K562 (cell line): ENCODE measurements around the gene TAS2R39. TPM values are rescaled to one million over a fixed set of nuclear protein-coding genes. Genes with fewer than 3 reads are reported as not detected.

Source experiments
- IRF9 ChIP-seq: fragments of 450-650 bp; IDR thresholded peaks from 2 replicates; pipeline ENCODE4 v1.6.1; 2016; ENCODE audit warnings: missing biosample characterization, missing genetic modification characterization
- SRSF7 ChIP-seq: fragments of 200-400 bp; formaldehyde crosslinking; optimal IDR thresholded peaks from 2 replicates; pipeline ENCODE3; 2017; ENCODE audit warnings: mild to moderate bottlenecking, low read depth, low read length
- polyA plus RNA-seq, 8 experiments: library from polyadenylated mRNA; depleted of rRNA in 4 of 8; stranded (reverse) in 5 of 8; unstranded in 3 of 8; fragments of >200 nt; fragmentation: Nextera tagmentation in 2 of 8; fragmentation: Illumina TruSeq in 1 of 8; extraction: Ambion mirVana in 2 of 8; extraction: Trizol in 1 of 8; gene quantifications; 2 replicates each; pipeline versions ENCODE4 v1.2.1 to v1.2.3, GENCODE V29; 2011 to 2014; ENCODE audit warnings: inconsistent platforms in 1 of 8, missing spikeins in 1 of 8
- small RNA-seq: library from RNA; depleted of rRNA; stranded (forward); fragments of <200 nt; gene quantifications from one replicate; pipeline ENCODE3, GENCODE V24; 2014
- total RNA-seq, 7 experiments: library from RNA; depleted of rRNA in 6 of 7; stranded (reverse); fragments of >200 nt in 6 of 7; fragmentation: Illumina TruSeq in 2 of 7; extraction: Trizol in 2 of 7; gene quantifications; 2 replicates each; pipeline versions ENCODE4 v1.2.1 to v1.2.3, GENCODE V29; 2011 to 2021; ENCODE audit warnings: low replicate concordance in 1 of 7

The TAS2R39 gene
- total and polyA plus RNA-seq, 9 of the 15 experiments (the other 6 are each of a cell fraction or from before 2014, with no cell fraction given), result not detected

- TF ChIP-seq SRSF7 (no peak), IRF9 (tag) (0 out of 2 replicates have a peak, but pooled peaks have one; percentile 42)
These were observed 47.6 kb downstream of the TAS2R39 start (continued) for GRCh38 chr7:143230602-143231457.

Small RNA genes within 50 kb of the gene (small RNA-seq; reads per million reads assigned to genes)
- not detected for gene AC073342.3

Other genes starting within 250 kb of the TAS2R39 start
Only the 7 nearest of the 14 such genes appear.
- gene OR6V1, start 131.1 kb upstream of the TAS2R39 start, total RNA-seq (2014; rRNA removed), result not detected in 2 replicates
- not detected in 2 replicates for gene OR6V1, start 131.1 kb upstream of the TAS2R39 start, total RNA-seq (2014; rRNA removed; fragmentation: Illumina TruSeq; extraction: Trizol)
- gene OR6V1, start 131.1 kb upstream of the TAS2R39 start, total RNA-seq (2015; rRNA removed; fragmentation: Illumina TruSeq; extraction: Trizol), result not detected in 2 replicates
- not detected in 2 replicates for gene OR6V1, start 131.1 kb upstream of the TAS2R39 start, total RNA-seq (2021)
- gene OR6V1, start 131.1 kb upstream of the TAS2R39 start, polyA plus RNA-seq (2011; rRNA removed), result not detected in 2 replicates
- not detected in 2 replicates for gene OR6V1, start 131.1 kb upstream of the TAS2R39 start, polyA plus RNA-seq (2014; fragmentation: Illumina TruSeq; extraction: Trizol)
- not detected for gene OR6V1, start 131.1 kb upstream of the TAS2R39 start, polyA plus RNA-seq (2014; fragmentation: Nextera tagmentation; extraction: Ambion mirVana)
- not detected in 2 replicates for gene OR6V1, start 131.1 kb upstream of the TAS2R39 start, polyA plus RNA-seq (2014; rRNA removed)
- not detected in 2 replicates for gene PIP, start 51.3 kb upstream of the TAS2R39 start, total RNA-seq (2014; rRNA removed)
- not detected in 2 replicates for gene PIP, start 51.3 kb upstream of the TAS2R39 start, total RNA-seq (2014; rRNA removed; fragmentation: Illumina TruSeq; extraction: Trizol)
- not detected in 2 replicates for gene PIP, start 51.3 kb upstream of the TAS2R39 start, total RNA-seq (2015; rRNA removed; fragmentation: Illumina TruSeq; extraction: Trizol)
- gene PIP, start 51.3 kb upstream of the TAS2R39 start, total RNA-seq (2021), result not detected in 2 replicates
- not detected in 2 replicates for gene PIP, start 51.3 kb upstream of the TAS2R39 start, polyA plus RNA-seq (2011; rRNA removed)
- gene PIP, start 51.3 kb upstream of the TAS2R39 start, polyA plus RNA-seq (2014; fragmentation: Illumina TruSeq; extraction: Trizol), result not detected in 2 replicates
- not detected for gene PIP, start 51.3 kb upstream of the TAS2R39 start, polyA plus RNA-seq (2014; fragmentation: Nextera tagmentation; extraction: Ambion mirVana)
- not detected in 2 replicates for gene PIP, start 51.3 kb upstream of the TAS2R39 start, polyA plus RNA-seq (2014; rRNA removed)
- gene TAS2R40, start 38.6 kb downstream of the TAS2R39 start, total RNA-seq (2014; rRNA removed), result not detected in 2 replicates
- not detected in 2 replicates for gene TAS2R40, start 38.6 kb downstream of the TAS2R39 start, total RNA-seq (2014; rRNA removed; fragmentation: Illumina TruSeq; extraction: Trizol)
- not detected in 2 replicates for gene TAS2R40, start 38.6 kb downstream of the TAS2R39 start, total RNA-seq (2015; rRNA removed; fragmentation: Illumina TruSeq; extraction: Trizol)
- not detected in 2 replicates for gene TAS2R40, start 38.6 kb downstream of the TAS2R39 start, total RNA-seq (2021)
- not detected in 2 replicates for gene TAS2R40, start 38.6 kb downstream of the TAS2R39 start, polyA plus RNA-seq (2011; rRNA removed)
- gene TAS2R40, start 38.6 kb downstream of the TAS2R39 start, polyA plus RNA-seq (2014; fragmentation: Illumina TruSeq; extraction: Trizol), result not detected in 2 replicates
- not detected for gene TAS2R40, start 38.6 kb downstream of the TAS2R39 start, polyA plus RNA-seq (2014; fragmentation: Nextera tagmentation; extraction: Ambion mirVana)
- gene TAS2R40, start 38.6 kb downstream of the TAS2R39 start, polyA plus RNA-seq (2014; rRNA removed), result not detected in 2 replicates
- 233 TPM in 2 replicates for gene GSTK1, start 80.0 kb downstream of the TAS2R39 start, total RNA-seq (2014; rRNA removed)
- gene GSTK1, start 80.0 kb downstream of the TAS2R39 start, total RNA-seq (2014; rRNA removed; fragmentation: Illumina TruSeq; extraction: Trizol), result 126 and 155 TPM in 2 replicates
- 178 and 183 TPM in 2 replicates for gene GSTK1, start 80.0 kb downstream of the TAS2R39 start, total RNA-seq (2015; rRNA removed; fragmentation: Illumina TruSeq; extraction: Trizol)
- gene GSTK1, start 80.0 kb downstream of the TAS2R39 start, total RNA-seq (2021), result 169 and 186 TPM in 2 replicates
- 189 and 198 TPM in 2 replicates for gene GSTK1, start 80.0 kb downstream of the TAS2R39 start, polyA plus RNA-seq (2011; rRNA removed)
- gene GSTK1, start 80.0 kb downstream of the TAS2R39 start, polyA plus RNA-seq (2014; fragmentation: Illumina TruSeq; extraction: Trizol), result 265 and 322 TPM in 2 replicates
- 100 to 1,000 TPM; 392 to 441 TPM for gene GSTK1, start 80.0 kb downstream of the TAS2R39 start, polyA plus RNA-seq (2014; fragmentation: Nextera tagmentation; extraction: Ambion mirVana)
- gene GSTK1, start 80.0 kb downstream of the TAS2R39 start, polyA plus RNA-seq (2014; rRNA removed), result 381 and 422 TPM in 2 replicates
- gene TMEM139, start 101.5 kb downstream of the TAS2R39 start, total RNA-seq (2014; rRNA removed), result 0.27 and 0.78 TPM in 2 replicates
- 0.87 and 1.1 TPM in 2 replicates for gene TMEM139, start 101.5 kb downstream of the TAS2R39 start, total RNA-seq (2014; rRNA removed; fragmentation: Illumina TruSeq; extraction: Trizol)
- 0.29 and 0.75 TPM in 2 replicates for gene TMEM139, start 101.5 kb downstream of the TAS2R39 start, total RNA-seq (2015; rRNA removed; fragmentation: Illumina TruSeq; extraction: Trizol)
- gene TMEM139, start 101.5 kb downstream of the TAS2R39 start, total RNA-seq (2021), result 0.81 and 1.5 TPM in 2 replicates
- 0.20 and 0.31 TPM in 2 replicates for gene TMEM139, start 101.5 kb downstream of the TAS2R39 start, polyA plus RNA-seq (2011; rRNA removed)
- 1.2 and 1.8 TPM in 2 replicates for gene TMEM139, start 101.5 kb downstream of the TAS2R39 start, polyA plus RNA-seq (2014; fragmentation: Illumina TruSeq; extraction: Trizol)
- 1 to 10 TPM in 1 of 2 experiments, under 1 TPM in 1; 0.79 to 1.1 TPM for gene TMEM139, start 101.5 kb downstream of the TAS2R39 start, polyA plus RNA-seq (2014; fragmentation: Nextera tagmentation; extraction: Ambion mirVana)
- gene TMEM139, start 101.5 kb downstream of the TAS2R39 start, polyA plus RNA-seq (2014; rRNA removed), result 0.44 and 2.0 TPM in 2 replicates
- gene CASP2, start 104.9 kb downstream of the TAS2R39 start, total RNA-seq (2014; rRNA removed), result 21.7 and 29.5 TPM in 2 replicates
- gene CASP2, start 104.9 kb downstream of the TAS2R39 start, total RNA-seq (2014; rRNA removed; fragmentation: Illumina TruSeq; extraction: Trizol), result 22.7 and 23.0 TPM in 2 replicates
- gene CASP2, start 104.9 kb downstream of the TAS2R39 start, total RNA-seq (2015; rRNA removed; fragmentation: Illumina TruSeq; extraction: Trizol), result 24.1 and 25.8 TPM in 2 replicates
- 64.8 and 64.9 TPM in 2 replicates for gene CASP2, start 104.9 kb downstream of the TAS2R39 start, total RNA-seq (2021)
- 29.9 and 43.5 TPM in 2 replicates for gene CASP2, start 104.9 kb downstream of the TAS2R39 start, polyA plus RNA-seq (2011; rRNA removed)
- 36.7 and 44.5 TPM in 2 replicates for gene CASP2, start 104.9 kb downstream of the TAS2R39 start, polyA plus RNA-seq (2014; fragmentation: Illumina TruSeq; extraction: Trizol)
- gene CASP2, start 104.9 kb downstream of the TAS2R39 start, polyA plus RNA-seq (2014; fragmentation: Nextera tagmentation; extraction: Ambion mirVana), result 10 to 100 TPM; 20.6 to 22.3 TPM
- gene CASP2, start 104.9 kb downstream of the TAS2R39 start, polyA plus RNA-seq (2014; rRNA removed), result 18.8 and 22.2 TPM in 2 replicates
- gene CLCN1, start 132.7 kb downstream of the TAS2R39 start, total RNA-seq (2014; rRNA removed), result not detected in 2 replicates
- 0.11 TPM in 1 of 2 replicates, not detected in the other for gene CLCN1, start 132.7 kb downstream of the TAS2R39 start, total RNA-seq (2014; rRNA removed; fragmentation: Illumina TruSeq; extraction: Trizol)
- gene CLCN1, start 132.7 kb downstream of the TAS2R39 start, total RNA-seq (2015; rRNA removed; fragmentation: Illumina TruSeq; extraction: Trizol), result 0.04 TPM in 1 of 2 replicates, not detected in the other
- not detected in 2 replicates for gene CLCN1, start 132.7 kb downstream of the TAS2R39 start, total RNA-seq (2021)
- 0.04 TPM in 1 of 2 replicates, not detected in the other for gene CLCN1, start 132.7 kb downstream of the TAS2R39 start, polyA plus RNA-seq (2011; rRNA removed)
- gene CLCN1, start 132.7 kb downstream of the TAS2R39 start, polyA plus RNA-seq (2014; fragmentation: Illumina TruSeq; extraction: Trizol), result not detected in 2 replicates
- gene CLCN1, start 132.7 kb downstream of the TAS2R39 start, polyA plus RNA-seq (2014; fragmentation: Nextera tagmentation; extraction: Ambion mirVana), result under 1 TPM in 1 of 2 experiments, not detected in 1; 0.07 TPM
- gene CLCN1, start 132.7 kb downstream of the TAS2R39 start, polyA plus RNA-seq (2014; rRNA removed), result 0.01 and 0.09 TPM in 2 replicates